HL-60/S4 treated with retinoic acid at 250 ng/mL for 4 days and 3 days (cell line): ENCODE measurements around the gene NPFFR2.
"Not testable (repeated sequence)": the region's sequence is repeated elsewhere in the genome, so short reads cannot be mapped to it uniquely, and the experiment has no call there.

Source experiments
- in situ Hi-C: fragments of 300-500 bp; cut with MboI; formaldehyde crosslinking; loops from 2 replicates; pipeline ENCODE4 v1.7.0; 2022; ENCODE audit warnings: low sequenced_read_pairs

Gene NPFFR2

DNA sequence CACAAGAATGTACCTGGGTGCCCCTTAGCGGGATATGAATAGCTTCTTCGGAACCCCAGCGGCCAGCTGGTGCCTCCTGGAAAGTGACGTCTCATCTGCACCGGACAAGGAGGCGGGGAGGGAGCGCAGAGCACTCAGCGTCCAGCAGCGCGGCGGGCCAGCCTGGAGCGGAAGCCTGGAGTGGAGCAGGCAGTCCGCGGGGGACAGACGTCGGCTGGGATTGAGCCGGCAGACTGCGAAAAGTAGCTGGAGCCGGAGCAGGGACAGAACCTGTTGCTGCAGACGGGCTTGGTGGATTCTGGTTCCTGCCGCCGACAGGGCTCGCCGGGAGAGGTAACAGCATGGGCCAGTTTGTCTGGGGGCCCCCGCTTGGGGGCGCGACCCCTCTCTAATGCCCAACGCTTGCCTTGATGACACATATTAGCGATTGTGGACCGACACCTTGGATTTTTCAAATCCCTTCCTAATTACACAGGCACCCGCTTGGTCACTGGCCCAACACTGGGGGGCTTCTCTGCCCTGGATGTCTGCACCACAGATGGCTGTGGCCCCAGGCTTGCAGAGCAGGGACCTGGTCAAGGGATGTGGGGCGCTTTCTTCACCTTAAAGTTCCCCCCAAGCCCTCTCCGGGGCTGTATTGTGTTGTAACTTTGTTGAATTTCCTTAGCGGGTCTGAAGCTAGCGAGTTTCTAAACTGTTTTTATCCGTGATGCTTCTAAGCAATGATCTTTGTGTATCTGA is at the start of gene NPFFR2:
Gene NPFFR2, plus strand, starts transcription at position 133 of the 741 bp plus-strand sequence. CDS start 96,592 bp downstream, outside the sequence.
- in situ Hi-C loops, result no loop called here

GRCh38 chr4:71992571-71993312 is 39.1 kb upstream of the NPFFR2 start:
- in situ Hi-C loops, result no loop called here

DNA sequence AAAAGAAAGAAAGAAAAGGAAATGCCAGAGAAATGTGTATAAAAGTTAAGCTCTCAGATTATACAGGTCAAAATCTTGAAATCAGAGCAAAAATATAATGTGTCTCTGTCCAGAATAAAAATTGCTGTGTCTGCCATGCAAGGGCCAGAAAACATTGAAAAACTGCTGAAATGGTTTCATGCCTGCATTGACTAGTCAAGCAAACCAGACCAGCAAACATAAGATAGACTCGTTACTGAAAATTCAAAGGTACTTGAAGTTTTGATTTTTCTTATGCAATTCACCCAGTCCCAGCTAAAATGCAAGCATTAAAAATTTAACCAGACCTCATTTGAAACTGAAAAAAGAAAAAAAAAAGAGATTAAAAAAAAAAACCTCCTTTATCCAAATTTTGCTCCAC is 37.2 kb upstream of the NPFFR2 start:
- in situ Hi-C loops, result no loop called here

GRCh38 chr4:71995297-71995696 is 36.5 kb upstream of the NPFFR2 start:
- in situ Hi-C loops, result no loop called here

- in situ Hi-C loops, result no loop called here
These were observed 25.2 kb upstream of the NPFFR2 start for GRCh38 chr4:72006586-72006985.

DNA sequence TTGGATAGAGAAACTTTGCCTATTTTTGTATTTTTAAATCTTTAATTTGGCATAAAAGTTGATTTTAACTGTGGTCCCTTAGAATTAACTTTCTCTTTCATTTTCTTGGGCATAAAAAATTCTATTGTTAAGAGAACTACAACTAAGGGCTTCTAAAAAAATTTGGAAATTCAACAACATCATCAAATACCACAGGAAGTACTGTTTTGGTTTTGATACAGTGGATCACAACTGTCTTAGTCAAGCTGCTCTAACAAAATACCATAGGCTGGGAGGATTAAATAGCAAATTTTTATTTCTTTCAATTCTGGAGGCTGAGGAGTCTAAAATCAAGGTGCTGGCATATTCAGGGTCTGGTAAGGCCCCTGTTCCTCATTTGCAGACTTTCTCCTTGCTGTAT is 19.9 kb upstream of the NPFFR2 start:
- in situ Hi-C loops, result no loop called here

- in situ Hi-C loops, result no loop called here
These were observed 15.8 kb upstream of the NPFFR2 start for GRCh38 chr4:72016011-72016410.

- in situ Hi-C loops, result no loop called here
These were observed 12.1 kb upstream of the NPFFR2 start for GRCh38 chr4:72019688-72020087.

DNA sequence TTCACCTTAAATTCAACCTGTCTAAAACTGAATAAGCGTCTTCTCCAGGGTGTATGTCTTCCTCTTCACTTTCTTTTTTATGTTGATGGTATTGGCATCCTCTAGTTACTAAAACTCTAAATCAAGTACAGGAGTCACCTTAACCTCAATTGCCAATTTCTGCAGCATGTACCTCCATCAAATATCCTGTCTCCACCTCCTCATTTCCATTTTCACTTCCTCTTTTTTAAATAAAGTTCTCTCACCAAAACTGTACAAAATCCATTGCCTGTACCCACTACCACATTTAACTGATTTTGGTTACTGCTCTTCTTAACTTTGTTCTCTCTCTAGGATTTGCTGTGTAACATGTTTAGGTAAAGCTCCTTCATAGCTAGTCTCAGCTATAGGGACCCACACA is 9.2 kb upstream of the NPFFR2 start:
- in situ Hi-C loops, result no loop called here

GRCh38 chr4:72055566-72055965 is 23.8 kb downstream of the NPFFR2 start:
- in situ Hi-C loops, result no loop called here

- in situ Hi-C loops, result no loop called here
These were observed 31.9 kb downstream of the NPFFR2 start for GRCh38 chr4:72063726-72064125.

DNA sequence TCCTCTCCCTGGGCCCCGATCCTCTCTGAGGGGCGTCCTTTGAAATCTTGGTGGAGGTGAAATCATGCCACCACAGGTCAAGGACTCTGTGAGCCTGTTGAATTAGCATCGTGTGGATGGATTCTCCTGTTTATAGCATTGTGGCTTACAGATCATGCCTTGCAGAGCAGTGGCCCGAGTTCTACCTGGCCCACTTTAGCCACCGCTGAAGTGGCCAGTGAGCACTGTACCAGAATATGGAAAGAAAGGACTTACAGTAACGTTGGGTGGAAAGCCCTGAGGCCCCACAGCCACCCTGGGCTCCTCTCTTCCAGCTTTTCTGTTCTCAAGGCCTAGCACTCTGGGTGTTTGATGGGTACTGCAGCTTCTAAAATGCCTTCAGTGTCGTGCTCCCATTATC is 35.3 kb downstream of the NPFFR2 start:
- in situ Hi-C loops, result no loop called here

DNA sequence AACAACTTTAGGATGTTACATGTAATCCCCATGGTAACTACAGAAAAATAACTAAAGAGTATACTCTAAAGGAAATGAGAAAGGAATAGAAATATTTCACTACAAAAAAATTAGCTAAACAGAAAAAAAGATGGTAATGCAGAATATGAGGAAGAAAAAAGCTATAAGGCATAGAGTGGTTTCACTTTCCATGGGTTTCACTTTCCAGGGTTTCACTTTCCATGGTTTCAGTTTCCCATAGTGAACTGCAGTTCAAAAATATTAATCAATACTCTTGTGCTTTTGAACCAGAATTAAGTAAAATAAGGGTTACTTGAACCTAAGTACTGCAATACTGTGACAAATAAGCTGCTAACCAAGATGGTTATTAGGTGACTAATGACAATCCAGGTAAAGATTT is 42.0 kb downstream of the NPFFR2 start:
- in situ Hi-C loops, result no loop called here

GRCh38 chr4:72076562-72076961 is 44.8 kb downstream of the NPFFR2 start:
- in situ Hi-C loops, result no loop called here

- in situ Hi-C loops, result no loop called here
These were observed 45.5 kb downstream of the NPFFR2 start for GRCh38 chr4:72077346-72077745.

DNA sequence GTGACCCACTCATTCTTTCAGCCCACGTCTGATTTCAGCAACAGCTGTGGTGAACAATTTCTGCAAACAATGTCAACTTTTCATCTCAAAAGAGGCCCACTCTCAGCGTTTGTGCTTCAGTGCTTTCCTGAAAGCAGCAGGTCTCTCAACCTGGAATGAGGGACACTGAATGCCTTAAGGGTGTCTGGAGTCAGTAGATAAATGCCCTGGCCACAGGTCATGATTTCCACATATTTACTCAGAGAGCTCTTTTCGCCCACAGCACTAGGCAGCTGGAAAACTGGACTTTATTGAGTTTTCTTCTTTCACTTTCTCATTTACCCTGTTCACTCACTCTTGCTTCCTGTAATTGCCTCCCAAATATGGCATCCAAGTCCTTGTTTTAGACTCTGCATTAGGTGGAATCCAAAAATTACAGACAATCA is 52.8 kb downstream of the NPFFR2 start:
- in situ Hi-C loops, result no loop called here

DNA sequence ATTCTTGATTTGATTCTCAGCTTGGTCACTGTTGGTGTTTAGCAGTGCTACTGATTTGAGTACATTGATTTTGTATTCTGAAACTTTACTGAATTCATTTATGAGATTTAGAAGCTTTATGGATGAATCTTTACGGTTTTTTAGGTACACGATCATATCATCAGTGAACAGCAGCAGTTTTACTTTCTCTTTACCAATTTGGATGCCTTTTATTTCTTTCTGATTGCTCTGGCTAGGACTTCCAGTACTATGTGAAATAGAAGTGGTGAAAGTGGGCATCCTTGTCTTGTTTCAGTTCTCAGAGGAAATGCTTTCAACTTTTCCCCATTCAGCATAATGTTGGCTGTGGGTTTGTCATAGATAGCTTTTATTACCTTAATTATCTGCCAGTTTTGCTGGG is 58.8 kb downstream of the NPFFR2 start:
- in situ Hi-C loops, result not testable (repeated sequence)

DNA sequence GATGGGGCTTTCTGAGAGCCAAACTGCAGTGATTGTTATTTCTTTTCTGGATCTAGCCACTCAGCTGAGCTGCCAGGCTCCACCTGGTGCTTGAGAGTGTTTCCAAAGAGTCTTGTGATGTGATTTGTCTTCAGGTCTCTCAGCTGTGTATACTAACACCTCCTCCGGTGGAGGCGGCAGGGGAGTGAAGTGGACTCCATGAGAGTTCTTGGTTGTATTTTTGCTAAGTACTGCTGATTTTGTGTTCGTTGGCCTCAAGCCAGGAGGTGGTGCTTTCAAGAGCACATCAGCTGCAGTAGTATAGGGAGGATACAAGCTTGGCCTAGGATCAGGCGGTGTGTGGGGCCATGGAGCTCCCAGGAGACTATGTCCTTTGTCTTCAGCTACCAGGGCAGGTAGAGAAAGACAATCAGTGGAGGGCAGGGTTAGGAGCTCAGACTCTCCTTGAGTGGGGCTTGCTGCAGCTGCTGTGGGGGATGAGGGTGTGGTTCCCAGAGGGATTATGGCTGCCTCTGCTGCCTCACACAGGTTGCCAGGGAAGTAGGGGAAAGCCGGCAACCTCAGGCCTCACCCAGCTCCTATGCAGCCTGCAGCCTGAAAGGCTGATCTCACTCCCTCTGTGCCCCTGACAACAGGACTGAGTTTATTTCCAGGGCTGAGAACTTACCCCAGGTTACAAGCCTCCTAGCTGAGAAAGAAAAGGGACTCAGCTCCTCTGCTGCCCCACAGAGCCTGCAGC is 62.4 kb downstream of the NPFFR2 start:
- in situ Hi-C loops, result no loop called here

- in situ Hi-C loops, result no loop called here
These were observed 75.7 kb downstream of the NPFFR2 start for GRCh38 chr4:72107456-72107855.

- in situ Hi-C loops, result no loop called here
These were observed 77.6 kb downstream of the NPFFR2 start for GRCh38 chr4:72109364-72109763.

GRCh38 chr4:72109959-72110497 is 78.2 kb downstream of the NPFFR2 start:
- in situ Hi-C loops, result no loop called here
